Measurements from ENCODE around the gene SNAP29. TPM values are rescaled to one million over a fixed set of nuclear protein-coding genes. Genes with fewer than 3 reads are reported as not detected.

Gene SNAP29
- total RNA-seq, 1 experiment from 2014 or later: 24.5 TPM

DNA sequence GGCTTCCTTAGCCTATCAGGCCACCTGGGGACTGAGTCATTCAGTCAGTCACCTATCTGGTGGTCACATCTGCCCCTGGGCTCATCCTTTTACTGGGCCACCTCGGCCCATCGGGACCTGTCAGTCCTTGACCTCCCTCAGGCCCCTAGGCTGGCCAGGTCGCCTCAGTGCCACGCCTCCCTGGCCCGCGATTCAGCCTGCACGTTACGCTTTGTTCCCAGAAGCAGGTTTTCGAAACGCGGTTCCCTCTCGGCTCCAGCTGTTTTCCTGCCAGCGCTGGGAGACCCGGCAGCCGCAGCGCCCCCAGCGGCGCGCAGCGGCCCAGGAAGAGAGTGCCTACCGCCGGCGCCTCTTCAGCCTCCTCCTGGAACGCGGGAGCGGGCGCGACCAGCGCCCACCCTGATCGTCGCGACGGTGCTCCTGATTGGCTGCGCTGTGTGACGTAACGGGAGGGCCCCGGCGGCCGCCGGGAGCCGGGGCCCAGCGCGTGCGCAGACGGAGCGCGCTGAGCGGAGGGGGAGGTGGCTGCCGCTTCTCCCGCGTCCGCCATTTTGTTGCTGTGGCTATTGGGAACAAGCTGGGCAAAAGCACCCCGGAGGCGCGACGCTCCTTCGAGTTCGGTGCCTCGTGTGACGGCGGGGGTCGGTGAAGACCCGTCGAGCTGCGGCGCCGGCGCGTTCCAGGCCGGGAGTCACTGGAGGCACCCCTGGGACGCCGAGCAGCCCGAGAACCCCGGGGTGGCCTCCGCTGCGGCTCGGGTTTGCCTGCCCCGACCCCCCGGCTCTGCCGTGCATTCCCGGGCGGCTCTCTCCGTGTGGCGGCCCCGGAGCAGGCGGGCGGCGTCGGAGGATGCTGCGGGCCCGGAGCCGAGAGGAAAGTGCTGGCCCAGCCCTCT, 58.4 kb downstream of the SNAP29 start, which contains the start of gene CRKL:
CRKL (plus strand) TSS at position 492 of the 895 bp plus-strand sequence. CDS start 528 bp downstream, outside the sequence.
- Histone ChIP-seq H3K27ac (ENCODE audit: low read length) (peak within 1 kb of the TSS; percentile 91), H3K36me3 (ENCODE audit: control insufficient read depth, insufficient read depth, low read length) (peaks cover 5% of the 10 kb centered on the region), H3K27me3 (ENCODE audit: control insufficient read depth, insufficient read depth, low read length) (no peaks in the 10 kb centered on the region), H3K9me3 (ENCODE audit: control insufficient read depth, insufficient read depth, low read depth, low read length) (no peaks in the 10 kb centered on the region), H3K4me3 (ENCODE audit: low read depth in 2 of 2, low read length in 2 of 2) (peak within 1 kb of the TSS; percentile 80 to 89), H3K4me1 (ENCODE audit: control insufficient read depth, insufficient read depth, low read length) (peaks cover 8% of the 10 kb centered on the region; the same call in 1 of the 2 replicates)
- in situ Hi-C loops (cut with HindIII; ENCODE audit: low pct_unique_long_range_greater_than_20kb, low sequenced_read_pairs): no loop called here
- peak; percentile 80 for DNase-seq (ENCODE audit: low read depth, low spot score)
- peak; percentile 98 for ATAC-seq
- no TSS peak for BruUV-seq (replicated peaks)
- intact Hi-C loops (cut with micrococcal nuclease; ENCODE audit: unreplicated experiment): no loop called here
- TF ChIP-seq POLR2AphosphoS5 (IDR thresholded peaks at IDR 0.05; ENCODE audit: low read depth, low read length): peak; percentile 37; the same call in 1 of the 2 replicates
- peak; percentile 86 for TF ChIP-seq SIN3A (IDR thresholded peaks at IDR 0.05; ENCODE audit: borderline replicate concordance, insufficient read depth, low read depth, low read length)
- peak; percentile 93 for TF ChIP-seq CTCF (IDR thresholded peaks at IDR 0.05)
- TF ChIP-seq, protein P1, sequence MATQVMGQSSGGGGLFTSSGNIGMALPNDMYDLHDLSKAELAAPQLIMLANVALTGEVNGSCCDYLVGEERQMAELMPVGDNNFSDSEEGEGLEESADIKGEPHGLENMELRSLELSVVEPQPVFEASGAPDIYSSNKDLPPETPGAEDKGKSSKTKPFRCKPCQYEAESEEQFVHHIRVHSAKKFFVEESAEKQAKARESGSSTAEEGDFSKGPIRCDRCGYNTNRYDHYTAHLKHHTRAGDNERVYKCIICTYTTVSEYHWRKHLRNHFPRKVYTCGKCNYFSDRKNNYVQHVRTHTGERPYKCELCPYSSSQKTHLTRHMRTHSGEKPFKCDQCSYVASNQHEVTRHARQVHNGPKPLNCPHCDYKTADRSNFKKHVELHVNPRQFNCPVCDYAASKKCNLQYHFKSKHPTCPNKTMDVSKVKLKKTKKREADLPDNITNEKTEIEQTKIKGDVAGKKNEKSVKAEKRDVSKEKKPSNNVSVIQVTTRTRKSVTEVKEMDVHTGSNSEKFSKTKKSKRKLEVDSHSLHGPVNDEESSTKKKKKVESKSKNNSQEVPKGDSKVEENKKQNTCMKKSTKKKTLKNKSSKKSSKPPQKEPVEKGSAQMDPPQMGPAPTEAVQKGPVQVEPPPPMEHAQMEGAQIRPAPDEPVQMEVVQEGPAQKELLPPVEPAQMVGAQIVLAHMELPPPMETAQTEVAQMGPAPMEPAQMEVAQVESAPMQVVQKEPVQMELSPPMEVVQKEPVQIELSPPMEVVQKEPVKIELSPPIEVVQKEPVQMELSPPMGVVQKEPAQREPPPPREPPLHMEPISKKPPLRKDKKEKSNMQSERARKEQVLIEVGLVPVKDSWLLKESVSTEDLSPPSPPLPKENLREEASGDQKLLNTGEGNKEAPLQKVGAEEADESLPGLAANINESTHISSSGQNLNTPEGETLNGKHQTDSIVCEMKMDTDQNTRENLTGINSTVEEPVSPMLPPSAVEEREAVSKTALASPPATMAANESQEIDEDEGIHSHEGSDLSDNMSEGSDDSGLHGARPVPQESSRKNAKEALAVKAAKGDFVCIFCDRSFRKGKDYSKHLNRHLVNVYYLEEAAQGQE (IDR thresholded peaks at IDR 0.05; ENCODE audit: insufficient read depth in 1 of 2, low read depth in 2 of 2, low read length in 1 of 2): no peak
- TF ChIP-seq TCF7L2 (IDR thresholded peaks at IDR 0.05; ENCODE audit: low read depth, low read length): peak; percentile 47; the same call in 1 of the 2 replicates
- ChIA-PET CTCF (interaction anchor here (0.6 to 0.7 kb wide), 6 partner anchors 16 to 88 kb away, joined by 3 to 15 read pairs (median 4); no protein-coding TSS in a partner anchor), POLR2A (interaction anchor here (0.7 to 1.0 kb wide), 2 partner anchors 15 to 41 kb away, joined by 3 to 4 read pairs; no protein-coding TSS in a partner anchor)

DNA sequence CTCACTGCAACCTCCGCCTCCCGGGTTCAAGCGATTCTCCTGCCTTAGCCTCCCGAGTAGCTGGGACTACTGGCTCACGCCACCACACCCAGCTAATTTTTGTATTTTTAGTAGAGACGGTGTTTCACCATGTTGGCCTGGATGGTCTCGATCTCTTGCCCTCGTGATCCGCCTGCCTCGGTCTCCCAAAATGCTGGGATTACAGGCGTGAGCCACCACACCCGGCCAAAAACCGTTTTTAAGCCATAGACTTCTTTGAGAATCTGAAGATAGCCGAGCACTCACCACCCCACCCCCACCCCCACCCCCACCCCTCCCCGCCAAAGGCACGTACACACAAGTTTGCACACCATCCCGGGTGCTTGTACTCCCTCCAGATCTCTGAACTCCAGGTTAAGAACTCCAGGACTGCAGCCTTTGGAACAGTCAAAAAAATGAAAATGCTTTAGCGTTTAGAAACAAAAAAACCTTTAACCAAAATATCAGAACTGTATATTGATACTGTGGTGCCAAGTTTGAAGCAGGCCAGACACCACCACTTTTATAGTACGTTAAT, 59.9 kb downstream of the SNAP29 start:
- DNase-seq (ENCODE audit: low read depth, low spot score) (no peak), ATAC-seq (no peak)
- H3K4me1 ChIP-seq (ENCODE audit: control insufficient read depth, insufficient read depth, low read length): peaks cover 12% of the 10 kb centered on the region
- intact Hi-C loops (cut with micrococcal nuclease; ENCODE audit: unreplicated experiment): no loop called here
- peak overlapping the region; percentile 80 to 89 for H3K4me3 ChIP-seq (ENCODE audit: low read depth in 2 of 2, low read length in 2 of 2)
- POLR2A ChIA-PET: interaction anchor here (0.6 kb wide), 1 partner anchor 25 kb away, joined by 5 read pairs; no protein-coding TSS in a partner anchor
- peaks cover 5% of the 10 kb centered on the region for H3K36me3 ChIP-seq (ENCODE audit: control insufficient read depth, insufficient read depth, low read length)
- no TSS peak for BruUV-seq (replicated peaks)
- peak overlapping the region; percentile 91 for H3K27ac ChIP-seq (ENCODE audit: low read length)
- CTCF ChIA-PET: no interaction called here
- no peak for TF ChIP-seq TCF7L2 (IDR thresholded peaks at IDR 0.05; ENCODE audit: low read depth, low read length)
- TF ChIP-seq, protein P1 (IDR thresholded peaks at IDR 0.05; ENCODE audit: insufficient read depth in 1 of 2, low read depth in 2 of 2, low read length in 1 of 2): no peak
- no peak for TF ChIP-seq POLR2AphosphoS5 (IDR thresholded peaks at IDR 0.05; ENCODE audit: low read depth, low read length)
- TF ChIP-seq CTCF (IDR thresholded peaks at IDR 0.05): no peak
- H3K9me3 ChIP-seq (ENCODE audit: control insufficient read depth, insufficient read depth, low read depth, low read length): no peaks in the 10 kb centered on the region
- H3K27me3 ChIP-seq (ENCODE audit: control insufficient read depth, insufficient read depth, low read length): no peaks in the 10 kb centered on the region
- in situ Hi-C loops (cut with HindIII; ENCODE audit: low pct_unique_long_range_greater_than_20kb, low sequenced_read_pairs): no loop called here

Measured in Panc1 (cell line).